Sigmoid colon (tissue), 4 donors: ENCODE results near the gene MTCL1.

Experiments used
- POLR2A ChIP-seq, 2 donors: fragments of 450-650 bp; IDR thresholded peaks; one replicate each; pipeline ENCODE4 v1.6.1; 2016; ENCODE audit warnings: antibody characterized with exemption in 2 of 2, mild to moderate bottlenecking in 2 of 2, moderate library complexity in 2 of 2
- POLR2AphosphoS5 ChIP-seq, 4 donors: sonication (generic); formaldehyde crosslinking; IDR thresholded peaks; one replicate each; pipeline ENCODE4 v1.6.1; 2017; ENCODE audit warnings: antibody characterized with exemption in 4 of 4

GRCh38 chr18:8787794-8788193 lies 82.4 kb downstream of the MTCL1 start:
- TF ChIP-seq POLR2AphosphoS5 (IDR thresholded peaks at IDR 0.05) (no peak), POLR2A (IDR thresholded peaks at IDR 0.05) (no peak)
